ENCODE data around the gene VWA3A.
"Not testable (repeated sequence)": the region's sequence is repeated elsewhere in the genome, so short reads cannot be mapped to it uniquely, and the experiment has no call there.

Gene VWA3A

GRCh38 chr16:22184615-22184968 is 92.3 kb downstream of the VWA3A start:
- no peak for FAIRE-seq

DNA sequence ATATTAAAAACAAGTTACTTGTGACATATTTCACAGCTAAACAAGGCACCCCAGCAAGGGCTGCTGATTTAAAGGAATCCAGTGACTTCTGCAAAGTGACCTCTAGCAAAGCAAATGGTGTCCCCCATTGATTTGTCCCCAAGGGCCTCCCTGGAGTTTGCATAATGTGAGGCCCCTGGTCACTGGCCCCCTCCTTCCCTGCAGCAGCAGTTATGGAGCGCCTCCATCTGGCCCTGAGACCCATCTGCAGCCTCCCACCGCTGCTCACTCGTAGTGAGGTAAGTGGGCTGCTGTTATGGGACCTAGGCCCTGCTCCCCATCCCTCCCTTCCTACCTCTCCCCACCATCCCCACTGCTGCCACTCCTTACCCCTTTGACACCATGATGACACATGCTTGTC is 94.2 kb downstream of the VWA3A start:
- no peak for FAIRE-seq

DNA sequence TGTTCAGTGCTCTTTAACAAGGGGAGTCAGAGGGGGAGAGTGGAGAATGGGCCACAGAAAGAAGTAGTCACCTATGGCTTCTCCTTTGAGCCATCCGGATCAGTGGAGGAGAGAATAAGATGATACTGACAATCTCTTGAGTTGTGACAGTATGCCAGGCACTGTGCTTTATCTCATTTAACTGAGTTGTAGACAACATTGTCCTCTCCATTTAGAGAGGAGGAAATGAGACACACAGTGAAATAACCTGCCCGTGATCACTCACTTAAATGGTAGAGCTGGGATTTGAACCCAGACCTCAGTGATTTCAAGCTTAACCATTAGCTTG is 95.9 kb downstream of the VWA3A start:
- no peak for FAIRE-seq

DNA sequence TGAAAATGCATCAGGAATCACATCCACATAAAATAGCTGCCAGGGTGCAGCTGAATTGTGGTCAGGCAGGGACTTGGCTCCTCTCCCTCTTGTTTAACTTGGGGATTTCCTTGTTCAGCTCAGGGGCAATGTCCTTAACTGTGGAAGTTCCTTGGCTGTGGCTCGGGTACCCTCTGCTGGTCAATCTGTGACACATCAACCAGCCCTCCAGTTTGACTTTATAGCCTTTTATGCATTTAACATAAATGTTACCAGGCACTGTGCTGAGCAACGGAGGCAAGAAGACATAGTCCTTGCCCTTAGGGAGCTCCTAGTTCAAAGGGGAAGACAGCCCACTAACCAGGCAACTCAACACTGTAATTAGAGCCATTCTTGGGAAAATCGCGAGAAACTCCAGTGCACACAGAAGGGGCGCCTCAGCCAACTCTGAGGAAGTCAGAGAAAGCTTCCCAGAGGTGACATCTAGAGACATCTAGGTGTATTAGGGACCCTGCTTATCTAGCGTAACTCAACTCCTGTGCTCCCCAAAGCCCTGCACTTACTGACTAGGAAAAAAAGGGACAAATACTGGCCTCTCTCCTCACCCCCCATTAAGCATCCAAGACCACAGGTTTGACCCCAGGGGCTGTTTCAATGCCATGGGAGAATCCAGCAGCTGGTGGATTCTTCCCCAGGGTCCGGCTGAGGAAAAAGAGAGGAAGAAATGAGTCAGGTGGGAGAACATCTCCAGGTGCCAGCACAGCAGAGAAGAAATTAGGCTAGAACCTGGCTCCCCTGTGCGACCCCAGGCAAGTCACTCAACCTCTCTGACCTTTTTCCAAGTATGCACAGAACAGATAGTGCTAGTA is 96.5 kb downstream of the VWA3A start:
- FAIRE-seq, result no peak

DNA sequence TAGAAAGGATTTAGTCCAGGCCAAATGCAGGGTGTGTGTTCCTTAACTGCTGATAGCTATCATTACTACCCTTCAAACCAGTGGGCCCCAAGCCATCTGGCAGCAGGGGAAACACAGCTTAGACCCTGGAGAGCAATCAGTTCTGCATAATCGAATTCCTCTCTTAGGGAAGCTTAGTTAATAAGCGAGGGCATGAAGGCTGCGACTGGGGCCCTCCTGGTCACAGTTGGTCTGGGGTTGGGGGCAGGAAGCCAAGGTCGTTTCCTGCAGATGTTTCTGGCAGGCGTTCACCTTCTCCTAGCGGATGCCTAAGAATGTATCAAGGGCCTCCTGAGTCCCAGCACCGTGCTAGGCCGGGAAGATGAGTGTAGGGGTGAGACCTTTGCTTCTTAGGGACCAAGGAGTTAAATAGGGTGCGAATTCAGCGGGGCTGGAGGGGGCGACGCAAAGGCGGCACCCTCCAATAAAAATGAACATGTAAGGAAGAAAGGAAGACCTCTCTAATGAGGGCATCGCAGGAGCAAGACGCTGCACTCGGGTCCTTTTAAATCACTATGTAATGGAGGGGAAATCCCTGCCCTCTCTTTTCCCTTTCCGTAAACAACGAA is 97.2 kb downstream of the VWA3A start:
- no peak for FAIRE-seq

GRCh38 chr16:22190081-22190775 is 97.9 kb downstream of the VWA3A start:
- no peak for FAIRE-seq

GRCh38 chr16:22190776-22191531 is 98.6 kb downstream of the VWA3A start:
- FAIRE-seq, result no peak

GRCh38 chr16:22191532-22192260 is 99.4 kb downstream of the VWA3A start:
- no peak for FAIRE-seq

DNA sequence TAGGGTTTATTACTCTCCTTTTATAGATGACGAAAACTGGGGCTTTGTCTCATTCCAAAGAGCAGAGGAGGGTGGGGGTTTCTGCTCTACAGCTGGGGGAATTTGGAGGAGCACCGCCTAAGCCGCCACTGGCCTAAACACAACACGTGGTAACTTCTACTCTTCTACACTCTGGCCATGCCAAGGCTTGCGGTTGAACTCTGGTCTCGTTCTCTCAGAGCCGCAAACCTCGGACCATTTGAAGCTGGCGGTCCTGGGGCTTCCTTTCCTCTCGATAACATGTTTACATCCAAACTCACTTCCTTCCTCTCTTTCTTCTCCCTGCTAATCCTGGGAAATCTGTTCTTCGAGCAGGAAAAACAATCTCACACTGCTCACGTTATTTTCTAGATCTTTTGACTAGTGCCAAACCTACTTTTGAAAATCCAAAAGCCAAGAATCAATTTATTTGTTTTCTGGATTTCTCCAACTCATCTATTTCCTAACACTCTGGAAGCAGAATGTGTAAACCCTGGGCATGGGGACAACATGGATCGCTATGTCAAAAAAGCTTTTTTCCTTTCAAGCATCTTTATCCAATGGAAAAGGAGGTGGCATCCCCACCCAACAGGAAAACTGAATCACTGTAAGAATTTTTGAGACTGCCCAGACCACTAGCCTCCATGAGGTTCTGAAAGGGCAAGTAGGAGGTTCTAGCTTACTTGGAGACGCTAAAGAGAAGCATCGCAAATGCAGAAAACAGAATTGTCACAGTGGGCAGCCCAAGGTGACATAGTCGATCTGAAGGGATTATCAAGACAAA is 100.1 kb downstream of the VWA3A start:
- FAIRE-seq, result no peak

- no peak for FAIRE-seq
Measured at GRCh38 chr16:22193063-22193411, 100.7 kb downstream of the VWA3A start.

DNA sequence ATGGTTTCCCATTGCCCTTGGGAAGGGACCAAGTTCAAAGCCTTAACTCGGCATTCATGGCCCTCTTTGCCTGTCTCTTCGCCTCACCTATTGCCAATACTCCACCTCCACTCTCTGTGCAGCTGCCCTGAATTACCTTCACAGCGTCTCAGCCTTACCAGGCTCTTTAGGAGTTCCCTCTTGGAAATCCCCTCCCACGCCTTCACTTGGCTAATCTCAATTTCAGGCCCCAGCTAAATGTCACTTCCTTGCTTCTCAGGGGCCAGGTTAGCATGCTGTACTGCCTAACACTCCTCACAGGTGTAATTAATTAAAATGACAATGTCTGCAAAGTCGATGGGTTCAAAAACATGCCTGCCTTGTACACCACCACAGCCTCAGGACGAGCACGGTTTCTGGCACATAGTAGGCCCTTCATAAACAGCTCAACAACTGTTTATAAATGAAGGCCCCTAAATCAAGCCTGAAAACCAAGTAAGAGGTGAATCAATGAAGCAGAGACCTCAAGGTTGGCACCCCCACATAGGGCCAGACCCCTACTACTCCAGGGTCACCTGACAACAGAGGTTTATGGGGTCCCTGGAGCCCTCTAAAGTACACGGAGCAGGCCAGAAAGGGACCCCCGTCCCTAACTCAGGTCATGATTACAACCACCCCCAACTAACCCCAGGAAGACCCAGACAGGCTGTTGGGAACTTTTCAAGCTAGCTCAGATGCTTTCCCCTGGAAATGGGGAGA is 102.5 kb downstream of the VWA3A start:
- FAIRE-seq, result no peak

GRCh38 chr16:22195445-22195694 is 103.0 kb downstream of the VWA3A start:
- FAIRE-seq, result no peak

- FAIRE-seq, result no peak
Measured at GRCh38 chr16:22195695-22196558, 103.6 kb downstream of the VWA3A start.

DNA sequence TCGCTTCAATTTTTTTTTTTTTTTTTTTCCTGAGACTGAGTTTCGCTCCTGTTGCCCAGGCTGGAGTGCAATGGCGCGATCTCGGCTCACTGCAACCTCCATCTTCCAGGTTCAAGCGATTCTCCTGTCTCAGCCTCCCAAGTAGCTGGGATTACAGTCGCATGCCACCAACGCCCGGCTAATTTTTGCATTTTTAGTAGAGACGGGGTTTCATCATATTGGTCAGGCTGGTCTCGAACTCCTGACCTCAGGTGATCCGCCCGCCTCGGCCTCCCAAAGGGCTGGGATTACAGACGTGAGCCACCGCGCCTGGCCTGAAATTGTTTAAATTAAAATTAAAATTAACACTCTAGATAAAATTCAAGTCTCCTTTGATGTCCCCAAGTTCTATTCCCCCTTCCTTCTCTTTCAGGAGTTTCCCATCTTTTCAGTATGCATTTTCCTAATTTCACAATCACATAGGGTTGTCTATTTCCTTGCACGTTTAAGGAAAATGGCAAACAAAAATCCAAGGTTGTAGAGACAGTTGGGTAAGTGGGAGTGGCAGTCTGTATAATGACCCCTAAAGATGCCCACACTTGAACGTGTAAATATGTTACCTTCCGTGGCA is 104.3 kb downstream of the VWA3A start:
- not testable (repeated sequence) for FAIRE-seq

DNA sequence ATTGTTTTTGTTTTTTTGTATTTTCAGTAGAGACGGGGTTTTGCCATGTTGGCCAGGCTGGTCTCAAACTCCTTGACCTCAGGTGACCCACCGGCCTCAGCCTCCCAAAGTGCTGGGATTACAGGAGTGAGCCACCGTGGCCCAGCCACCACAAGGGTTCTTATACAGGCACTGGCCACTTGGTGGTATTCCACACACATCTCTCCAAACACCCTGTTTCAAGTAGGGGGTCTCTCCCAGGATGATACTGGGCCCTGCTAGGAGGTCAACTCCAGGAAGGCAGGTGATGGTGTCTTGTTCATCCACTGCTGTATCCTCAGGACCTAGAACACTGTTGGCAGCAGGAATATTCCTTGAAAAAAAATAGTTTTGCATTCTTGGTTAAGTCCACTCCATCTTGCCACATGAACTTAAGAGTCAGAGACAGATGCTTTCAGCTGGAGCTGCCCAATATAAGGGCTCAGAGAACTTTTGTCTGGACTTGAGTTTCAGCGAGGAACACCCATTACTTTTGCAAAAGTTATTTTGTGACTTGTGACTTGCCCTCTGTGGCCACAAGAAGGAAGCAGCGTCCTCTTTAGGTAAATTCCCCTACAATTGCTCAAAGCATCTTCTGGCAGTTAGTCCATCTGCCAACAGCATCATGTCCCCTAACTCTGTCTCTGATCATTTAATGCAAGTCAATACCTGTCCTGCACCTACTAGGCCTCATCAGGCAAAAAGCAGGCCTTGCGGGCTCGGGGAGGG is 106.4 kb downstream of the VWA3A start:
- FAIRE-seq, result no peak

DNA sequence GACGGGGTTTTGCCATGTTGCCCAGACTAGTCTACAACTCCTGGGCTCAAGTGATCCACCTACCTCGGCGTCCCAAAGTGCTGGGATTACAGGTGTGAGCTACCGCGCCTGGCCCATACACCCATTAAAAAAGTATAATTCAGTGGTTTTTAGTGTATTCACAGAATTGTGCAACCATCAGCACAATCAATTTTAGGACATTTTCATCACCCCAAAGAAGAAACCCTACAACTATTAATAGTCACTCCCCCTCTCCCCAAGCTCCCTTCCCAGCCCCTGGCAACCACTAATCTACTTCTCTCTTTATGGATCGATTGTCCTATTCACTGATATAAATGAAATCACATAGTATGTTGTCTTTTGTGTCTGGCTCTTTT is 109.9 kb downstream of the VWA3A start:
- FAIRE-seq, result no peak

DNA sequence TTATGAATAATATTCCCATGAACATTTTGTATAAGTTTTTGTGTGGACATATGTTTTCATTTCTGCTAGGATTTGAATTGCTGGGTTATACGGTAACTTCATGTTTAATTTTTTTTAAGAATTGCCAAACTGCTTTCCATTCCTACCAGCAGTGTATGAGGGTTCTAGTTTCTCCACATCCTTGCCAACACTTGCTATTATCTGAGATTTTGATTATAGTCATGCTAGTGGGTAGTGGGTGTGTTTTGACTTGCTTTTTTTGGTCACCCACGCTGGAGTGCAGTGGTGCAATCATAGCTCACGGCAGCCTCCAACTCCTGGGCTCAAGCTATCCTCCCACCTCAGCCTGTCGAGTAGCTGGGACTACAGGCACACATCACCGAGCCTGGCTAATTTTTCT is 110.8 kb downstream of the VWA3A start:
- no peak for FAIRE-seq

DNA sequence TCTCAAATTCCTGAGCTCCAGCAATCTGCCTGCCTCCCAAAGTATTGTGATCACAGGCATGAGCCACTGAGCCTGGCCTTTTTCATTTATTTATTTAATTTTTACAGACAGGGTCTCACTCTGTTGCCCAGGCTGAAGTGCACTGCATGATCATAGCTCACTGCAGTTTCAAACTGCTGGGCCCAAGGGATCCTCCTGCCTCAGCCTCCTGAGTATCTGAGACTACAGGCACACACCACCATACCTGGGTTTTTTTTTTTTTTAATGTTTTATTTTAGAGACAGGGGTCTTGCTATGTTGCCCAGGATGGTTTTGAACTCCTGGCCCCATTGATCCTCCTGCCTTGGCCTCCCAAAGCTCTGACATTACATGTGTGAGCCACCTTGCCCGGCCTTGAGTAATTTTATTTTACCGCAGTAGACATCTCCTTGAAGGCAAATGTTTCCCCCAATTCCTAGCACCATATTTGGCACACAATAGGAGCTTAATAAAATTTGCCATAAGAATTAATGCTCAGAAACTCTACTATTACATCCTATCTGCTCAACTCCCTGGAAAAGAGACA is 111.8 kb downstream of the VWA3A start:
- FAIRE-seq, result no peak

DNA sequence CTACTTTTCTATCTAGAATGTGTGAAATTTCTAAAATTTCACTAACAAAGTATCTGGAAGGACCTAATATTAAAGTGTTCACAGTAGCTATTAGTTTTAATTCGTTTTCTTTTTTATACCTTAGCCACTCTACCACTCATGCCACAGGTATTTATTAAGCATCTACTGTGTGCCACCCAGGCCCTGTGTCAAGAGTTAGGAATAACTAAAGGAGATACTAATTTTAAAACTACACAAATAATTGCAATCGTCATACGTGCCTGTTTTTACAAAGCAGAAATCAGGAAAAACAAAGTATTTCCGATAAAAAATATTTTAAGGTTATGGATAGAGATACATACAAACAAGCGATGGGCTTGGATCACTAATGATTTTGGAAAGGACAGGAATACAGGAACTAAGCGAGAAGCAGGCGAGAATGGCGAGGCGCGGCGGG is 113.3 kb downstream of the VWA3A start:
- FAIRE-seq, result no peak
